RWPE1 (cell line): ENCODE data around the gene ODF4.

Experiments used
- CTCF ChIA-PET: fragments of 350-600 bp; sonication (Branson Sonifier 250); formaldehyde crosslinking; extraction: SDS; loops from one replicate; lab custom pipeline; 2021; lab: Yijun Ruan, JAX
- POLR2A ChIA-PET: fragments of 400-600 bp; formaldehyde crosslinking; extraction: SDS; loops from one replicate; lab custom pipeline; 2020; ENCODE audit warnings: antibody characterized with exemption; ENCODE audit not compliant: low non-redundant PET; lab: Yijun Ruan, JAX
- DNase-seq: peaks from one replicate; pipeline ENCODE4 v3.0.0; 2012; ENCODE audit warnings: low spot score
- H3K27ac ChIP-seq: fragments of 450-650 bp; 2 replicates; pipeline ENCODE4 v1.5.1; 2017
- CTCF ChIP-seq: fragments of 450-650 bp; conservative IDR thresholded peaks from 2 replicates; pipeline ENCODE4 v1.5.1; 2017; ENCODE audit warnings: low read depth, mild to moderate bottlenecking

The ODF4 gene

GRCh38 chr17:8314797-8315763 is 24.6 kb upstream of the ODF4 start:
- TF ChIP-seq CTCF = no peak
- CTCF ChIA-PET = no interaction called here
- DNase-seq = no peak

GRCh38 chr17:8315764-8316217 is 23.8 kb upstream of the ODF4 start:
- TF ChIP-seq CTCF = no peak
- DNase-seq = no peak
- H3K27ac ChIP-seq = no peak overlapping the region
- POLR2A ChIA-PET = interaction anchor here (0.6 kb wide), 1 partner anchor 447 kb away, joined by 4 read pairs; no protein-coding TSS in a partner anchor
- CTCF ChIA-PET = no interaction called here

More at GRCh38 chr17:8314797-8315763, 24.6 kb upstream of the ODF4 start:
- POLR2A ChIA-PET = interaction anchor here (0.6 kb wide), 1 partner anchor 448 kb away, joined by 4 read pairs; no protein-coding TSS in a partner anchor
- H3K27ac ChIP-seq = no peak overlapping the region

- ChIA-PET CTCF (interaction anchor here (0.6 to 1.2 kb wide), 2 partner anchors 245 to 365 kb away, joined by 3 to 5 read pairs; no protein-coding TSS in a partner anchor), POLR2A (no interaction called here)
- no peak overlapping the region for H3K27ac ChIP-seq
- no peak for TF ChIP-seq CTCF
- DNase-seq = no peak
These were observed 21.4 kb upstream of the ODF4 start for GRCh38 chr17:8318010-8318935.

- TF ChIP-seq CTCF = no peak
- POLR2A ChIA-PET = no interaction called here
- no peak for DNase-seq
- no peak overlapping the region for H3K27ac ChIP-seq
- CTCF ChIA-PET = interaction anchor here (0.7 kb wide), 1 partner anchor 505 kb away, joined by 3 read pairs; no protein-coding TSS in a partner anchor
These were observed 19.4 kb upstream of the ODF4 start for GRCh38 chr17:8320262-8320661.

GRCh38 chr17:8320990-8321389 is 18.6 kb upstream of the ODF4 start:
- no peak for TF ChIP-seq CTCF
- DNase-seq = no peak
- ChIA-PET POLR2A (no interaction called here), CTCF (interaction anchor here (0.6 kb wide), 2 partner anchors 27 to 1758 kb away, joined by 3 read pairs; no protein-coding TSS in a partner anchor)
- H3K27ac ChIP-seq = no peak overlapping the region

GRCh38 chr17:8322061-8322460 is 17.6 kb upstream of the ODF4 start:
- ChIA-PET POLR2A (no interaction called here), CTCF (no interaction called here)
- no peak for DNase-seq
- no peak for TF ChIP-seq CTCF
- H3K27ac ChIP-seq = no peak overlapping the region
